ENCODE data around the gene LTA4H. TPM values are rescaled to one million over a fixed set of nuclear protein-coding genes. Genes with fewer than 3 reads are reported as not detected.

LTA4H gene
- total and polyA plus RNA-seq, 10 of the 15 experiments (the other 5 are each of a cell fraction or from before 2014, with no cell fraction given): 43.9 to 106 (median 47.3) TPM

- Histone ChIP-seq H3K79me2 (ENCODE audit: control insufficient read depth, insufficient read depth, low read length) (no peaks in the 10 kb centered on the region), H3K9ac (ENCODE audit: control insufficient read depth, insufficient read depth, low read length) (no peak overlapping the region), H3K36me3 (ENCODE audit: control insufficient read depth in 2 of 2, insufficient read depth in 2 of 2, low read length in 1 of 2) (no peaks in the 10 kb centered on the region), H4K20me1 (ENCODE audit: control insufficient read depth, insufficient read depth) (no peaks in the 10 kb centered on the region), H3K4me1 (ENCODE audit: control insufficient read depth, insufficient read depth, low read length) (peaks cover 29% of the 10 kb centered on the region), H3K27ac (ENCODE audit: control insufficient read depth, insufficient read depth) (no peak overlapping the region), H3K4me3 (no peak overlapping the region), H3K9me3 (replicated peaks; ENCODE audit: control insufficient read depth, insufficient read depth, low read length) (no peaks in the 10 kb centered on the region; the same call in 1 of the 3 replicates), H3K27me3 (replicated peaks in 1 of 2; ENCODE audit: control insufficient read depth in 2 of 2, insufficient read depth in 2 of 2, low read length in 1 of 2) (no peaks in the 10 kb centered on the region), H2AFZ (ENCODE audit: control insufficient read depth, low read depth, low read length) (no peak overlapping the region), H3K4me2 (ENCODE audit: control insufficient read depth, insufficient read depth) (no peak overlapping the region)
- in situ Hi-C loops (cut with MboI): no loop called here
- ChIA-PET SMC1A (ENCODE audit: uncharacterized antibody, unreplicated experiment) (interaction anchor here (1.1 to 2.0 kb wide), 6 partner anchors 9 to 167 kb away, joined by 3 to 7 read pairs (median 6); no protein-coding TSS in a partner anchor), RAD21 (ENCODE audit: unreplicated experiment) (interaction anchor here (0.6 to 2.0 kb wide), 2 partner anchors 26 to 167 kb away, joined by 3 to 10 read pairs; no protein-coding TSS in a partner anchor), CTCF (interaction anchor here (0.7 to 3.0 kb wide), 4 partner anchors 17 to 469 kb away, joined by 3 to 13 read pairs (median 4); no protein-coding TSS in a partner anchor), POLR2A (no interaction called here)
- no peak for TF ChIP-seq HSF1 (IDR thresholded peaks at IDR 0.05; ENCODE audit: low read depth, low read length)
- TF ChIP-seq PKNOX1 (IDR thresholded peaks at IDR 0.05): no peak
- TF ChIP-seq FOS (IDR thresholded peaks at IDR 0.05; ENCODE audit: borderline replicate concordance, extremely low read depth, insufficient read length): no peak
- TF ChIP-seq HDAC2 (IDR thresholded peaks at IDR 0.05): no peak
- no peak for ATAC-seq
- 63% methylated on average over 5 of the region's 5 CpGs for WGBS (ENCODE audit: insufficient coverage, insufficient replicate concordance, low lambda C conversion rate, missing lambda C conversion rate)
- FAIRE-seq: no peak
- BruUV-seq (replicated peaks): no TSS peak
- no peak for DNase-seq (ENCODE audit: low read depth, low spot score)
- intact Hi-C loops (cut with micrococcal nuclease; ENCODE audit: unreplicated experiment): no loop called here
These were observed 13.1 kb upstream of the LTA4H start for GRCh38 chr12:96048393-96048969.

Measured in GM12878 (cell line).